NCI-H2081 treated with DMSO at 0.1 percent for 48 hours (cell line): ENCODE measurements around the gene ORC1.

ENCODE experiments used
- DNase-seq: peaks from one replicate; lab custom pipeline; 2025; lab: John Stamatoyannopoulos, UW

Gene ORC1

GRCh38 chr1:52343979-52344378, 60.2 kb downstream of the ORC1 start:
- DNase-seq, result no peak

- no peak for DNase-seq
These were observed 62.5 kb downstream of the ORC1 start for GRCh38 chr1:52341655-52342260.

DNA sequence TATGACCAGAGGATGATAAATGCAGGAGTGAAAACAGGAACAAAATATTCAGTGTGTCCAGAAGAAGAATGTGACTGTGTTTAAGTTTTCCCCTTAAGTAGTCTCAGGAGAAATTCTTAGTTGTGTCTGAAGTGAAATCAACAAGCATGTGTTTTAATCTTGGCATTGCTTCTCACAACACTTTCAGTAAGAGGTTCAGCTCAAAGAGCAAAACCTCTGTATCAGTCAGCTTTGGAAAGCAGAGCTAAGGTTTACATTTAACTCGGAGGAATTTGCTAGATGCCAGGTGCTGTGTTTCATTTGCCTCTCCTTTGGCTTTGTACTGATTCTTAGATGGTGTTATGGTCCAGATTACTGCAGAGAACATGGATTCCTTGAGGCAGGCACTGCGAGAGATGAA, 66.8 kb downstream of the ORC1 start:
- DNase-seq, result no peak

DNA sequence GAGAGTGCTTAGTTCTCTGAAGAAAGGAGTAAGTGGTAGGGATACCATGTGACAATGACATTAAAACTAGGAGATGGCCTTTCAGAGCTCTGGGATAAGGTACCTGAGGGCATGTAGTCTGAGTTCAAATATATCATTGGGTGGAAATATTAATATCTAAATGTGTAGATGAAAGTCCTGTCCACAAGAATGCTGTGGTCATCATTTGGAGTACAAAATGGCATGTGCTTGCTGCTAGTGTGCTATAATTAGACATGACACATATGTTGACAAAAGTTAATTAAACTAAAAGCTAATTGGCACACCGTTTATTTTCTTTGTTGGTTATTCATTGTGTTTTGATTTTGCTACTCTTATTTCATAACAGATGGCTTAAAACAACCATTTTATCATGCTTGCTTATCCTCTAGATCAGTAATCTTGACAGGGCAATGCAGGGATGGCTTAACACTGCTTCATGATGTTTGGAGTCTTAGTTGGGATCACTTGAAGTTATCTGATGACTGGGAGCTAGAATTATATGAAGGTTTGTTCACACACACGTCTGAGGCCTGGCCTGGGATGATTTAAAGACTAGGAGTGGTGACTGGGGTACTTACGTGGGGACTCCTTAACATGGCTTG, 69.2 kb downstream of the ORC1 start:
- DNase-seq, result no peak

GRCh38 chr1:52332411-52332810, 71.8 kb downstream of the ORC1 start:
- no peak for DNase-seq

GRCh38 chr1:52328615-52329014, 75.6 kb downstream of the ORC1 start:
- no peak for DNase-seq

- no peak for DNase-seq
These were observed 78.4 kb downstream of the ORC1 start for GRCh38 chr1:52325786-52326185.

GRCh38 chr1:52323731-52324130, 80.5 kb downstream of the ORC1 start:
- DNase-seq, result no peak
